ENCODE results near the gene ZNF888.
A peak's percentile ranks its signal among the peaks of the same experiment; 100 is the strongest.
"Not testable (repeated sequence)": the region's sequence is repeated elsewhere in the genome, so short reads cannot be mapped to it uniquely, and the experiment has no call there.

The ZNF888 gene

GRCh38 chr19:52889931-52890330 is 33.3 kb downstream of the ZNF888 start:
- Histone ChIP-seq H3K27ac (ENCODE audit: poor library complexity, severe bottlenecking) (no peak overlapping the region), H3K9me3 (ENCODE audit: severe bottlenecking) (peaks cover 3% of the 10 kb centered on the region), H3K36me3 (ENCODE audit: low read depth) (peaks cover 27% of the 10 kb centered on the region), H3K27me3 (ENCODE audit: insufficient read depth, poor library complexity, severe bottlenecking) (no peaks in the 10 kb centered on the region), H3K4me1 (ENCODE audit: insufficient read depth, poor library complexity, severe bottlenecking) (no peaks in the 10 kb centered on the region), H3K4me3 (ENCODE audit: severe bottlenecking) (no peak overlapping the region)
- DNase-seq (ENCODE audit: low spot score) (no peak), ATAC-seq (ENCODE audit: low read depth) (no peak)
- TF ChIP-seq CTCF (IDR thresholded peaks at IDR 0.05; ENCODE audit: poor library complexity, severe bottlenecking) = no peak

GRCh38 chr19:52889076-52889475 is 34.2 kb downstream of the ZNF888 start:
- no peaks in the 10 kb centered on the region for H3K27me3 ChIP-seq (ENCODE audit: insufficient read depth, poor library complexity, severe bottlenecking)
- DNase-seq (ENCODE audit: low spot score) = no peak
- peaks cover 3% of the 10 kb centered on the region for H3K9me3 ChIP-seq (ENCODE audit: severe bottlenecking)
- H3K4me1 ChIP-seq (ENCODE audit: insufficient read depth, poor library complexity, severe bottlenecking) = no peaks in the 10 kb centered on the region
- no peak for ATAC-seq (ENCODE audit: low read depth)
- TF ChIP-seq CTCF (IDR thresholded peaks at IDR 0.05; ENCODE audit: poor library complexity, severe bottlenecking) = no peak
- H3K36me3 ChIP-seq (ENCODE audit: low read depth) = peaks cover 30% of the 10 kb centered on the region
- H3K4me3 ChIP-seq (ENCODE audit: severe bottlenecking) = no peak overlapping the region
- no peak overlapping the region for H3K27ac ChIP-seq (ENCODE audit: poor library complexity, severe bottlenecking)

- no peaks in the 10 kb centered on the region for H3K4me1 ChIP-seq (ENCODE audit: insufficient read depth, poor library complexity, severe bottlenecking)
- no peak overlapping the region for H3K27ac ChIP-seq (ENCODE audit: poor library complexity, severe bottlenecking)
- H3K36me3 ChIP-seq (ENCODE audit: low read depth) = peaks cover 65% of the 10 kb centered on the region
- H3K27me3 ChIP-seq (ENCODE audit: insufficient read depth, poor library complexity, severe bottlenecking) = no peaks in the 10 kb centered on the region
- TF ChIP-seq CTCF (IDR thresholded peaks at IDR 0.05; ENCODE audit: poor library complexity, severe bottlenecking) = no peak
- ATAC-seq (ENCODE audit: low read depth) (no peak), DNase-seq (ENCODE audit: low spot score) (no peak)
- no peak overlapping the region for H3K4me3 ChIP-seq (ENCODE audit: severe bottlenecking)
- H3K9me3 ChIP-seq (ENCODE audit: severe bottlenecking) = peaks cover 11% of the 10 kb centered on the region
Observed at GRCh38 chr19:52880895-52881389, 42.3 kb downstream of the ZNF888 start.

- not testable (repeated sequence) for H3K9me3 ChIP-seq (ENCODE audit: severe bottlenecking); H3K4me3 ChIP-seq (ENCODE audit: severe bottlenecking); DNase-seq (ENCODE audit: low spot score); ATAC-seq (ENCODE audit: low read depth); H3K27me3 ChIP-seq (ENCODE audit: insufficient read depth, poor library complexity, severe bottlenecking); H3K36me3 ChIP-seq (ENCODE audit: low read depth); H3K27ac ChIP-seq (ENCODE audit: poor library complexity, severe bottlenecking); H3K4me1 ChIP-seq (ENCODE audit: insufficient read depth, poor library complexity, severe bottlenecking)
Observed at GRCh38 chr19:52872996-52873395, 50.2 kb downstream of the ZNF888 start.

GRCh38 chr19:52871466-52871865 is 51.8 kb downstream of the ZNF888 start:
- no peak overlapping the region for H3K27ac ChIP-seq (ENCODE audit: poor library complexity, severe bottlenecking)
- TF ChIP-seq CTCF (IDR thresholded peaks at IDR 0.05; ENCODE audit: poor library complexity, severe bottlenecking) = no peak
- no peaks in the 10 kb centered on the region for H3K4me1 ChIP-seq (ENCODE audit: insufficient read depth, poor library complexity, severe bottlenecking)
- no peak for ATAC-seq (ENCODE audit: low read depth)
- no peaks in the 10 kb centered on the region for H3K9me3 ChIP-seq (ENCODE audit: severe bottlenecking)
- no peaks in the 10 kb centered on the region for H3K36me3 ChIP-seq (ENCODE audit: low read depth)
- DNase-seq (ENCODE audit: low spot score) = no peak
- H3K27me3 ChIP-seq (ENCODE audit: insufficient read depth, poor library complexity, severe bottlenecking) = no peaks in the 10 kb centered on the region
- no peak overlapping the region for H3K4me3 ChIP-seq (ENCODE audit: severe bottlenecking)

GRCh38 chr19:52868031-52868430 is 55.2 kb downstream of the ZNF888 start:
- not testable (repeated sequence) for H3K4me1 ChIP-seq (ENCODE audit: insufficient read depth, poor library complexity, severe bottlenecking); DNase-seq (ENCODE audit: low spot score); H3K36me3 ChIP-seq (ENCODE audit: low read depth); ATAC-seq (ENCODE audit: low read depth); H3K27me3 ChIP-seq (ENCODE audit: insufficient read depth, poor library complexity, severe bottlenecking); H3K4me3 ChIP-seq (ENCODE audit: severe bottlenecking); H3K27ac ChIP-seq (ENCODE audit: poor library complexity, severe bottlenecking); H3K9me3 ChIP-seq (ENCODE audit: severe bottlenecking)

GRCh38 chr19:52857378-52858191 is 65.6 kb downstream of the ZNF888 start, which contains the start of gene ZNF468:
ZNF468 (minus strand) TSS chr19:52857619; CDS start chr19:52854272, 3,347 bp downstream.
- H3K9me3 ChIP-seq (ENCODE audit: severe bottlenecking); H3K27me3 ChIP-seq (ENCODE audit: insufficient read depth, poor library complexity, severe bottlenecking); DNase-seq (ENCODE audit: low spot score); H3K4me1 ChIP-seq (ENCODE audit: insufficient read depth, poor library complexity, severe bottlenecking): not testable (repeated sequence)
- ATAC-seq (ENCODE audit: low read depth) = peak; percentile 97
- Histone ChIP-seq H3K27ac (ENCODE audit: poor library complexity, severe bottlenecking) (peak within 1 kb of the TSS; percentile 56), H3K4me3 (ENCODE audit: severe bottlenecking) (peak within 1 kb of the TSS; percentile 47), H3K36me3 (ENCODE audit: low read depth) (peaks cover 14% of the 10 kb centered on the region)

All from RWPE2 (cell line).